Spleen (tissue), 7 donors: Measurements from ENCODE around the gene WDR41.
"Not testable (repeated sequence)": the region's sequence is repeated elsewhere in the genome, so short reads cannot be mapped to it uniquely, and the experiment has no call there.

Experiments used
- CTCF ChIP-seq, 11 experiments: fragments of 200-600 bp in 7 of 11; fragments of 450-650 bp in 4 of 11; sonication (generic) in 4 of 11; IDR thresholded peaks in 8 of 11; conservative IDR thresholded peaks in 3 of 11; 1 replicate in 7 of 11; 2 replicates in 4 of 11; pipeline versions ENCODE4 v1.4.0 to v1.8.0; 2016 to 2021; ENCODE audit warnings: antibody characterized with exemption in 11 of 11, inconsistent platforms in 4 of 11, mild to moderate bottlenecking in 1 of 11
- POLR2A ChIP-seq, 3 donors: fragments of 450-650 bp; IDR thresholded peaks; one replicate each; pipeline ENCODE4 v1.5.1; 2017; ENCODE audit warnings: antibody characterized with exemption in 3 of 3, mild to moderate bottlenecking in 1 of 3
- POLR2AphosphoS5 ChIP-seq, 3 donors: sonication (generic); formaldehyde crosslinking; IDR thresholded peaks; one replicate each; pipeline ENCODE4 v1.5.1; 2017; ENCODE audit warnings: antibody characterized with exemption in 3 of 3
- donor health status: DM: no; HTN: no; CAD: no; lungs with moderate emphysema.
- donor health status: DM: no; HTN: no; CAD: no.
- donor health status: DM: no; HTN: no; CAD: no.

GRCh38 chr5:77386340-77386739 is 105.8 kb downstream of the WDR41 start:
- TF ChIP-seq POLR2A (IDR thresholded peaks at IDR 0.05); CTCF (IDR thresholded peaks at IDR 0.05 in 8 of 11, conservative IDR thresholded peaks at IDR 0.05 in 3 of 11); POLR2AphosphoS5 (IDR thresholded peaks at IDR 0.05): not testable (repeated sequence)
